GM12865 (cell line): ENCODE data around the gene KCNA1.

Experiments
- DNase-seq: peaks from one replicate; pipeline ENCODE4 v3.0.0; 2010; ENCODE audit warnings: low read depth
- H3K4me3 ChIP-seq: 2 replicates; pipeline ENCODE4 v1.5.1; 2011; ENCODE audit warnings: mild to moderate bottlenecking, low read depth, low read length, control low read depth
- TF ChIP-seq, protein P1 (sequence below): IDR thresholded peaks from 2 replicates; pipeline ENCODE4 v1.5.1; 2011; ENCODE audit warnings: low read length, control low read depth, low read depth, inconsistent platforms; ENCODE audit not compliant: insufficient read depth; ENCODE audit errors: missing control alignments

KCNA1 gene

GRCh38 chr12:4910502-4911315, 1.0 kb downstream of the KCNA1 start:
- H3K4me3 ChIP-seq = peak overlapping the region; percentile 49
- TF ChIP-seq, protein P1, sequence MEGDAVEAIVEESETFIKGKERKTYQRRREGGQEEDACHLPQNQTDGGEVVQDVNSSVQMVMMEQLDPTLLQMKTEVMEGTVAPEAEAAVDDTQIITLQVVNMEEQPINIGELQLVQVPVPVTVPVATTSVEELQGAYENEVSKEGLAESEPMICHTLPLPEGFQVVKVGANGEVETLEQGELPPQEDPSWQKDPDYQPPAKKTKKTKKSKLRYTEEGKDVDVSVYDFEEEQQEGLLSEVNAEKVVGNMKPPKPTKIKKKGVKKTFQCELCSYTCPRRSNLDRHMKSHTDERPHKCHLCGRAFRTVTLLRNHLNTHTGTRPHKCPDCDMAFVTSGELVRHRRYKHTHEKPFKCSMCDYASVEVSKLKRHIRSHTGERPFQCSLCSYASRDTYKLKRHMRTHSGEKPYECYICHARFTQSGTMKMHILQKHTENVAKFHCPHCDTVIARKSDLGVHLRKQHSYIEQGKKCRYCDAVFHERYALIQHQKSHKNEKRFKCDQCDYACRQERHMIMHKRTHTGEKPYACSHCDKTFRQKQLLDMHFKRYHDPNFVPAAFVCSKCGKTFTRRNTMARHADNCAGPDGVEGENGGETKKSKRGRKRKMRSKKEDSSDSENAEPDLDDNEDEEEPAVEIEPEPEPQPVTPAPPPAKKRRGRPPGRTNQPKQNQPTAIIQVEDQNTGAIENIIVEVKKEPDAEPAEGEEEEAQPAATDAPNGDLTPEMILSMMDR = no peak
- peak; percentile 61 for DNase-seq

- H3K4me3 ChIP-seq = peak overlapping the region; percentile 49
- DNase-seq = no peak
- TF ChIP-seq, protein P1 = no peak
Measured at GRCh38 chr12:4911316-4911994, 1.8 kb downstream of the KCNA1 start.

GRCh38 chr12:4914720-4915119, 5.0 kb downstream of the KCNA1 start:
- TF ChIP-seq, protein P1 = no peak
- no peak for DNase-seq
- H3K4me3 ChIP-seq = no peak overlapping the region

DNA sequence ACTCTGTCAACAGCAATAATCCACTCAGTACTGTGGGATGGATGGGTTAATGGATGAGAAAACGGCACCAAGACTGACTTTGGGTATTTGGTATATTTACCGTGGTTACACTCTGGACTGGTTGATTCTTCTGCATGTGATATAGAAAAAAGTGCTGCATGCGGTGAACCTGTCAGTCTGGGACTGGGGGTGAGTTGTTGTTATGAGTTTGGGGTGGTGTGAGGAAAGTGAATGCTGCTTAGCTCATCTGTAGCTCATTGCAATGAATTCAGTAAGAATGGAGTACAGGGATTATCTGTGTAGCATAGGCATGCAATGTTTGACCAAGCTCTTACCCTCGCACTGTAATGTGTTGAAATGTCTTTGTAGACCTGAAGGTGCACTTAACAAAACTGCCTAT, 6.0 kb downstream of the KCNA1 start:
- TF ChIP-seq, protein P1 = no peak
- no peak overlapping the region for H3K4me3 ChIP-seq
- no peak for DNase-seq

- TF ChIP-seq, protein P1 = no peak
- DNase-seq = peak; percentile 61
- no peak overlapping the region for H3K4me3 ChIP-seq
Measured at GRCh38 chr12:4918950-4919660, 9.4 kb downstream of the KCNA1 start.

GRCh38 chr12:4932576-4932975, 22.9 kb downstream of the KCNA1 start:
- no peak for DNase-seq
- TF ChIP-seq, protein P1 = no peak
- H3K4me3 ChIP-seq = no peak overlapping the region
